H9 (cell line): ENCODE measurements around the gene MLPH. TPM values are rescaled to one million over a fixed set of nuclear protein-coding genes. Genes with fewer than 3 reads are reported as not detected.

Experiments used
- DNase-seq: peaks from one replicate; pipeline ENCODE4 v3.0.0-alpha.2; 2017
- H2AFZ ChIP-seq: one replicate; pipeline ENCODE4 v1.6.1; 2013; ENCODE audit warnings: mild to moderate bottlenecking, low read length, control low read depth, moderate library complexity
- H2AK5ac ChIP-seq: 2 replicates; pipeline ENCODE4 v1.6.1; 2013; ENCODE audit warnings: low read length, control low read depth, mixed read lengths; ENCODE audit not compliant: insufficient read length
- H2BK120ac ChIP-seq: one replicate; pipeline ENCODE4 v1.6.1; 2013; ENCODE audit warnings: low read depth, mild to moderate bottlenecking, low read length, control low read depth, inconsistent platforms; ENCODE audit not compliant: poor library complexity, severe bottlenecking
- H2BK12ac ChIP-seq: 2 replicates; pipeline ENCODE4 v1.6.1; 2013; ENCODE audit warnings: low read length, control low read depth, mixed read lengths, low read depth; ENCODE audit not compliant: insufficient read length
- H2BK15ac ChIP-seq: 2 replicates; pipeline ENCODE4 v1.6.1; 2013; ENCODE audit warnings: low read depth, low read length, control low read depth
- H2BK20ac ChIP-seq: one replicate; pipeline ENCODE4 v1.6.1; 2013; ENCODE audit warnings: low read depth, mild to moderate bottlenecking, low read length, control low read depth, inconsistent platforms; ENCODE audit not compliant: poor library complexity, severe bottlenecking
- H2BK5ac ChIP-seq: 2 replicates; pipeline ENCODE4 v1.6.1; 2013; ENCODE audit warnings: low read length, control low read depth, mixed read lengths; ENCODE audit not compliant: insufficient read length
- H3K14ac ChIP-seq: 2 replicates; pipeline ENCODE4 v1.6.1; 2013; ENCODE audit warnings: low read length, control low read depth; ENCODE audit not compliant: insufficient read depth
- H3K18ac ChIP-seq: 2 replicates; pipeline ENCODE4 v1.6.1; 2013; ENCODE audit warnings: low read depth, mild to moderate bottlenecking, mixed read lengths, low read length, control low read depth; ENCODE audit not compliant: insufficient read length
- H3K23ac ChIP-seq: 2 replicates; pipeline ENCODE4 v1.6.1; 2013; ENCODE audit warnings: low read length, control low read depth, mixed read lengths, low read depth; ENCODE audit not compliant: insufficient read length
- H3K23me2 ChIP-seq: 2 replicates; pipeline ENCODE4 v1.6.1; 2013; ENCODE audit warnings: low read depth, mild to moderate bottlenecking, mixed read lengths, low read length, control low read depth; ENCODE audit not compliant: insufficient read length, poor library complexity, severe bottlenecking
- H3K27ac ChIP-seq: 2 replicates; pipeline ENCODE4 v1.5.1; 2013; ENCODE audit warnings: low read length, control low read depth, mixed read lengths, low read depth; ENCODE audit not compliant: insufficient read length
- H3K27me3 ChIP-seq: 2 replicates; pipeline ENCODE4 v1.6.1; 2013; ENCODE audit warnings: low read length, control low read depth, inconsistent platforms; ENCODE audit not compliant: insufficient read depth
- H3K4ac ChIP-seq: 2 replicates; pipeline ENCODE4 v1.6.1; 2013; ENCODE audit warnings: low read depth, mild to moderate bottlenecking, control low read depth, inconsistent platforms, low read length, moderate library complexity
- H3K4me1 ChIP-seq: 2 replicates; pipeline ENCODE4 v1.6.1; 2013; ENCODE audit warnings: low read length, control low read depth, inconsistent platforms; ENCODE audit not compliant: insufficient read depth
- H3K4me2 ChIP-seq: 2 replicates; pipeline ENCODE4 v1.6.1; 2013; ENCODE audit warnings: low read length, control low read depth, mixed read lengths; ENCODE audit not compliant: insufficient read length, insufficient read depth
- H3K56ac ChIP-seq: 2 replicates; pipeline ENCODE4 v1.6.1; 2013; ENCODE audit warnings: low read depth, mild to moderate bottlenecking, mixed read lengths, low read length, control low read depth; ENCODE audit not compliant: insufficient read length
- H3K79me1 ChIP-seq: 2 replicates; pipeline ENCODE4 v1.6.1; 2013; ENCODE audit warnings: low read depth, mild to moderate bottlenecking, moderate library complexity, low read length, control low read depth, inconsistent platforms; ENCODE audit not compliant: insufficient read depth, poor library complexity, severe bottlenecking
- H3K79me2 ChIP-seq: 2 replicates; pipeline ENCODE4 v1.6.1; 2013; ENCODE audit warnings: low read length, control low read depth, inconsistent platforms; ENCODE audit not compliant: insufficient read depth
- H3K9ac ChIP-seq: 2 replicates; pipeline ENCODE4 v1.6.1; 2013; ENCODE audit warnings: low read length, control low read depth, mixed read lengths; ENCODE audit not compliant: insufficient read length; ENCODE audit errors: extremely low read depth
- H3K9me3 ChIP-seq: one replicate; pipeline ENCODE4 v1.6.1; 2013; ENCODE audit warnings: low read depth, low read length, inconsistent platforms; ENCODE audit not compliant: control insufficient read depth
- H3T11ph ChIP-seq: one replicate; pipeline ENCODE4 v1.6.1; 2013; ENCODE audit warnings: mild to moderate bottlenecking, low read length, control low read depth, inconsistent platforms
- H4K20me1 ChIP-seq: one replicate; pipeline ENCODE4 v1.6.1; 2013; ENCODE audit not compliant: control insufficient read depth, insufficient read length, insufficient read depth
- H4K5ac ChIP-seq: 2 replicates; pipeline ENCODE4 v1.6.1; 2013; ENCODE audit warnings: low read depth, mild to moderate bottlenecking, mixed read lengths, low read length, control low read depth; ENCODE audit not compliant: insufficient read length
- H4K8ac ChIP-seq: replicated peaks from 2 replicates; pipeline ENCODE4 v1.6.1; 2013; ENCODE audit warnings: low read length, control low read depth, mixed read lengths, low read depth; ENCODE audit not compliant: insufficient read length
- H4K91ac ChIP-seq: 2 replicates; pipeline ENCODE4 v1.6.1; 2013; ENCODE audit warnings: low read depth, mild to moderate bottlenecking, moderate library complexity, mixed read lengths, low read length, control low read depth; ENCODE audit not compliant: insufficient read length
- H3K27ac Mint-ChIP-seq, 3 experiments: 2 replicates in 2 of 3; 3 replicates in 1 of 3; pipeline ENCODE4 v1.8.0; 2020 to 2021; ENCODE audit warnings: mixed read lengths in 3 of 3, mild to moderate bottlenecking in 1 of 3, moderate library complexity in 1 of 3
- H3K27me3 Mint-ChIP-seq: 2 replicates; pipeline ENCODE4 v1.8.0; 2021; ENCODE audit warnings: low read depth, mild to moderate bottlenecking, moderate library complexity, mixed read lengths
- H3K36me3 Mint-ChIP-seq, 3 experiments: 2 replicates in 2 of 3; 3 replicates in 1 of 3; pipeline ENCODE4 v1.8.0; 2020 to 2021; ENCODE audit warnings: low read depth in 3 of 3, mixed read lengths in 3 of 3; ENCODE audit not compliant: insufficient read depth in 1 of 3
- H3K4me1 Mint-ChIP-seq, 2 experiments: 2 replicates each; pipeline ENCODE4 v1.8.0; 2020; ENCODE audit warnings: mixed read lengths in 2 of 2
- H3K4me3 Mint-ChIP-seq, 2 experiments: 2 replicates in 1 of 2; 3 replicates in 1 of 2; pipeline ENCODE4 v1.8.0; 2020 to 2021; ENCODE audit warnings: mild to moderate bottlenecking in 2 of 2, mixed read lengths in 2 of 2, moderate library complexity in 1 of 2
- H3K9me3 Mint-ChIP-seq, 2 experiments: 2 replicates in 1 of 2; 3 replicates in 1 of 2; pipeline ENCODE4 v1.8.0; 2020; ENCODE audit warnings: mild to moderate bottlenecking in 2 of 2, mixed read lengths in 2 of 2, moderate library complexity in 1 of 2
- WGBS: extraction: QIAGEN DNeasy Blood & Tissue Kit; methylation state at CpG from one replicate; pipeline ENCODE4 v1.1.7; 2013; ENCODE audit warnings: missing lambda C conversion rate, low lambda C conversion rate, mixed read lengths; ENCODE audit not compliant: insufficient read length; ENCODE audit errors: extremely low coverage; 5-methylcytosine and 5-hydroxymethylcytosine counted together
- total RNA-seq: library from RNA; stranded (reverse); gene quantifications from 2 replicates; pipeline ENCODE4 v1.2.1, GENCODE V29; 2021
- TF ChIP-seq, protein P1 (sequence below): fragments of 200-600 bp; sonication (generic); conservative IDR thresholded peaks from 3 replicates; pipeline ENCODE4 v1.8.0; 2021; ENCODE audit warnings: antibody characterized with exemption, mild to moderate bottlenecking

MLPH gene
- total RNA-seq, 1 experiment from 2014 or later = 3.4 TPM

DNA sequence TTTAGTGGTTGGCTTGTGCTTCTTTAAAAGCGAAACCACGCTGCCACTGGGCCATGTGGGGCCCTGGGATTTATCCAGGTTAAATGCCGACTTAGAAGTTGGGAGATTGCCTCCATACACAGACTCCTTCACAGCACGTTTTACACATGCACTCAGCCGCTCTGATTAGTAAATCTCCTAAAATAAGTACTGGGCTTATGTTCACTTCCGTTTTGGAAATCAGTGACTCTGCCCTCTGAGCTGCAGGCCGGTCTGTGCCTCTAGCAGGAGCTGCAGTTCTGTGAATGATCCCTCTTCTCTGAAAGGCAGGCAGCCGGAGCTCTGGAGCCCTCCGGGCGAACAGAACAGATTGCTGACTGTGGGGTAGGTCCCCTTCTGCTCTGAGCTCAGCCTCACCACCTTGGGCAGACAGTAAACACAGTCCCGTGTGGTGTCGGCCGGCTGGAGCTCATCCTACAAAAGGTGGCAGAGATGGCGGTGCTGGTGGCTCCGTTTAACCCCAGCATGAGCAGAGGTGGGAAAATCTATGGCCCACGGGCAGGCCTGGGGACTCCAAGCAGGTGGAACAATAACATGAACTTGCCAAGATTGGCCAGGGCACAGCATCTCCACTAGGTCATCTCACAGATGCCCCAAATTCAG is 113.3 kb downstream of the MLPH start:
- Histone ChIP-seq H4K91ac (no peak overlapping the region), H3K23me2 (no peaks in the 10 kb centered on the region), H3K56ac (no peak overlapping the region), H2BK15ac (no peak overlapping the region), H4K5ac (no peak overlapping the region), H2AK5ac (no peak overlapping the region), H2AFZ (no peak overlapping the region), H4K8ac (no peak overlapping the region), H3K14ac (no peak overlapping the region), H3K18ac (no peak overlapping the region), H3K23ac (no peak overlapping the region), H4K20me1 (no peaks in the 10 kb centered on the region), H3T11ph (no peak overlapping the region), H3K79me1 (no peaks in the 10 kb centered on the region), H3K9me3 (no peaks in the 10 kb centered on the region), H3K79me2 (no peaks in the 10 kb centered on the region), H2BK20ac (no peak overlapping the region), H3K4ac (no peak overlapping the region), H2BK120ac (no peak overlapping the region), H3K27ac (no peak overlapping the region), H3K4me2 (no peak overlapping the region), H3K4me1 (peaks cover 7% of the 10 kb centered on the region; the same call in 1 of the 2 replicates), H2BK12ac (no peak overlapping the region), H2BK5ac (no peak overlapping the region), H3K9ac (no peak overlapping the region), H3K27me3 (no peaks in the 10 kb centered on the region)
- no peak overlapping the region; a peak in 1 of 7 replicates for H3K27ac Mint-ChIP-seq
- H3K4me1 Mint-ChIP-seq = peaks cover 68 to 69% of the 10 kb centered on the region in 2 experiments
- TF ChIP-seq, protein P1, sequence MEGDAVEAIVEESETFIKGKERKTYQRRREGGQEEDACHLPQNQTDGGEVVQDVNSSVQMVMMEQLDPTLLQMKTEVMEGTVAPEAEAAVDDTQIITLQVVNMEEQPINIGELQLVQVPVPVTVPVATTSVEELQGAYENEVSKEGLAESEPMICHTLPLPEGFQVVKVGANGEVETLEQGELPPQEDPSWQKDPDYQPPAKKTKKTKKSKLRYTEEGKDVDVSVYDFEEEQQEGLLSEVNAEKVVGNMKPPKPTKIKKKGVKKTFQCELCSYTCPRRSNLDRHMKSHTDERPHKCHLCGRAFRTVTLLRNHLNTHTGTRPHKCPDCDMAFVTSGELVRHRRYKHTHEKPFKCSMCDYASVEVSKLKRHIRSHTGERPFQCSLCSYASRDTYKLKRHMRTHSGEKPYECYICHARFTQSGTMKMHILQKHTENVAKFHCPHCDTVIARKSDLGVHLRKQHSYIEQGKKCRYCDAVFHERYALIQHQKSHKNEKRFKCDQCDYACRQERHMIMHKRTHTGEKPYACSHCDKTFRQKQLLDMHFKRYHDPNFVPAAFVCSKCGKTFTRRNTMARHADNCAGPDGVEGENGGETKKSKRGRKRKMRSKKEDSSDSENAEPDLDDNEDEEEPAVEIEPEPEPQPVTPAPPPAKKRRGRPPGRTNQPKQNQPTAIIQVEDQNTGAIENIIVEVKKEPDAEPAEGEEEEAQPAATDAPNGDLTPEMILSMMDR = no peak
- WGBS = no CpG with 5 or more reads among the region's 16 CpGs
- peaks cover 3 to 6% of the 10 kb centered on the region in 2 experiments for H3K9me3 Mint-ChIP-seq
- no peak overlapping the region for H3K4me3 Mint-ChIP-seq
- peaks cover 2 to 4% (median 3%) of the 10 kb centered on the region in 3 experiments; a peak in 6 of 7 replicates for H3K36me3 Mint-ChIP-seq
- H3K27me3 Mint-ChIP-seq = peaks cover 17% of the 10 kb centered on the region
- peak; percentile 28 for DNase-seq
